ENCODE results near the gene CCL4.

CCL4 gene

DNA sequence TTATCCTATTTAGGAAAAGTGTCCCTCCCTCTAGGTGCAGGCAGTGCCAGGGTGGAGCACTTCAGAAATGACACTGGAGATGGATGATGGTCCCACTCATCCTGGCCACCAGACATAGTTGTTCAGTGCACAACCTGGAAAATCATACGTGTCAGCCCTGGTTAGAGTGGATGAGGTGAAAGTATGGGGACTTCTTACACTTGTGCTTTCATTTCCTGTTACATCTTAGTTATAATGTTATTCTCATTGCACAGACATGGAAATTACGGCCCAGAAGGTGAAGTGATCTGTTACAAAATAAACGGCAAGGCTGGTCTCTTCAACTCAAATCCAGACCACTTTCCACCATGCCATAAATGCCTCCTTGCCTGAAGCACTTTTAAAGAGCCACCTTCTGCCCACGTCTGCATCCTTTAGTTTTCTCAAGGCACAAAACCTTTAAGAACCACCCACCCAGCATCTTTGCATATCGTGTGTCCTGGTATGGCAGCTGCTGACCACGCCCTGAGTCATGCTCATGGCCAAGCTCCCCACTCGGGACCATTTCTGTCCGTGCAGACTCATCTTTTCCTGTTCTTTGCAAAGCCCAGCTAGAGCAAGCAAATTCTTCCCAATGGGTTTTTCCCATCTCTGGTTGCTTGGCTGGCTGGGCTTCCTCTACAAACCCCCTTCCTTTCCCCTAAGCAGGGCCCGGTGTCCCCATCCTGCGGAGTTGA lies 50.4 kb downstream of the CCL4 start:
- H3K4me3 Mint-ChIP-seq = no peak overlapping the region
- H3K36me3 Mint-ChIP-seq (ENCODE audit: low read depth) = no peaks in the 10 kb centered on the region
- DNase-seq = no peak
- no peaks in the 10 kb centered on the region for H3K9me3 Mint-ChIP-seq
- peaks cover 14% of the 10 kb centered on the region for H3K4me1 Mint-ChIP-seq (ENCODE audit: low read depth)
- H3K27me3 Mint-ChIP-seq = peaks cover 47% of the 10 kb centered on the region
- H3K27ac Mint-ChIP-seq = no peak overlapping the region
